Fibroblast of skin of abdomen (primary cell): ENCODE measurements around the gene LITAF.
"Not testable (repeated sequence)": the region's sequence is repeated elsewhere in the genome, so short reads cannot be mapped to it uniquely, and the experiment has no call there.

ENCODE experiments used
- DNase-seq: peaks from one replicate; pipeline ENCODE4 v3.0.0-alpha.2; 2013

Gene LITAF

DNA sequence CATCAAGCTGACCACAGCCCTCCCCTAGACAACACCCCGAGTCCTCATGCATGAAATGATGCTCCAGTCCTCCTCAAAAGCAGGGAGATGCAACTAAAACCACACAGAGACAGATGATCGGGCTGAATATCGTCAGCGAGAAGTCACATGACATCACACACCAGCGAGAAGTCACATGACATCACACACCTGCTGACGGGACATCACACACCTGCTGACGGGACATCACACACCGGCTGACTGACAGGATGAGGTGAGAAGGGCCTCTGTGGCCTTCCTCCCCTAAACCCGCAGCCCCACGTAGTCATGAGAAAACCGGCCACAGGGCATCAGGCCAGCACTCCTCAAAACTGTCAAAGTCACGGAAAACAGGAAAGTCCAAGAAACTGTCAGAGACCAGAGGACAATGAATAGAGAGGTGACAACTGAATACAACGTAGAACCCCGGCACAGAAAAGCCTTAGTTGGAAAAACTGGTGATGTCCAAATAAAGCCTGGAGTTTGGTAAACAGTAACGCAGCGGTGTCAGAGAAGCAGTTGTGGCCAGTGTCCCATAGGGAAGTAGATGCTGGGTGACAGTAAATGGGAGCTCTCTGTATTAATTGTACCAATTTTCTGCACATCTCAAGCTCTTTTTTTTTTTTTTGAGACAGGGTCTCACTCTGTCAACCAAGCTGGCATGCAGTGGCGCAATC, 14.3 kb downstream of the LITAF start:
- no peak for DNase-seq

DNA sequence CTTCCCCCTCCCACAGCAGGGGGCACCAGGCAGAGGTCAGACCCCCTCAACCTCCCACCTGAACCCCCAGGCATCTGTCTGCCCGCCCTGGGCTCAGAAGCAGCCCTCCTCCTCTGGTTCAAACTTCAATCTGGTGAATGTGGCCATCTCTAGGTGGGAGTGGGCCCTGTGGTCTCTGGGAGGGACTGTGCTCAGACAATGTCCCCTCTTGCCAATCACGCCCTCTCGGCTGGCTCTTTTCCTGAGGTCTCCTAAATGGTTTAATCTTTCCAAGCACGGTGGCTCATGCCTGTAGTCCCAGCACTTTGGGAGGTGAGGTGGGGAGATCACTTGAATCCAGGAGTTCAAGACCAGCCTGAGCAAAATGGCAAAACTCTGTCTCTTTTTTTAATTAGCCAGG, 15.2 kb downstream of the LITAF start:
- DNase-seq: no peak

DNA sequence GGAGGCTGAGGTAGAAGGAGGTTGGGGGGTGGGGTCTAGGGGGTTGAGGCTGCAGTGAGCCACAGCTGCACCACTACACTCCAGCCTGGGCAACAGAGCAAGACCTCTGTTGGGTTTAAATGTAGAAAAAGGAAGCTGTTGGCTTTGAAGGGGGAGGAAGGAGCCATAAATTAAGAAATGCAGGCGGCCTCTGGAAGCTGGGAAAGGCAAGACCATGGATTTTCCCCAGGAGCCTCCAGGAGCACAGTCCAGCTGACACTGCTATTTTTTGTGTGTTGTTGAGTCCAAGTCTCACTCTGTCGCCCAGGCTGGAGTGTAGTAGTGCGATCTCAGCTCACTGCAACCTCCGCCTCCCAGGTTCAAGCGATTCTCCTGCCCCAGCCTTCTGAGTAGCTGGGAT, 15.9 kb downstream of the LITAF start:
- DNase-seq: no peak

DNA sequence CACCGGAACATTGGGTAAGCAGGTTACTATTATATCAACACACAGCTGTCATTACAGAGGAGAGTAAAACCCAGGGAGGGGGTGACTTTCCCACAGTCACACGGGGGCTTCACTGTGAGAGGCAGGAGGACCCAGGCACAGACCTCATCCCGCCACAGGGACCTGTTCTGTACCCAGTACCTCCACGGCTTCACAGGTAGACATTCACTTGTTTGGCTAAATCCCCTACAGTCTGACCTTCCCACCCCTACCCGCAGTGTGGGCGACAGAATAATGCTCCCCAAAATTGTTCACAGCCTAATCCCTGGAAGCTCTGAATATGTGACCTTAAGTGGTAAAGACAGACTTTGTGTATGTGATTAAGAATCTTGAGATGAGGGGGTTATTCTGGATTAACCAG, 16.5 kb downstream of the LITAF start:
- DNase-seq: no peak

DNA sequence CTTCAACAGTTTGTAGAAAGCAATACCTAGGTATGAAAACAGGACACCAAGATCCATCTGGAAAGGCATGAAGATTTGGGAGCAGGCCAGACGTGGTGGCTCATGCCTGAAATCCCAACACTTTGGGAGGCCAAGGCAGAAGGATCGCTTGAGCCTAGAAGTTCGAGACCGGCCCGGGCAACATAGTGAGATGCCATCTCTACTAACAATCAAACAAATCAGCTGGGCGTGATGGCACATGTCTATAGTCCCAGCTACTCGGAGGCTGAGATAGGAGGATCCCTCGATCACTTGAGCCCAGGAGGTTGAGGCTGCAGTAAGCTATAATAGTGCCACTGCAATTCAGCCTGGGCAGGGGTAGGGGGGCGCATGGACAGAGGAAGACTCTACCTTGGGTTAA, 20.3 kb downstream of the LITAF start:
- no peak for DNase-seq

DNA sequence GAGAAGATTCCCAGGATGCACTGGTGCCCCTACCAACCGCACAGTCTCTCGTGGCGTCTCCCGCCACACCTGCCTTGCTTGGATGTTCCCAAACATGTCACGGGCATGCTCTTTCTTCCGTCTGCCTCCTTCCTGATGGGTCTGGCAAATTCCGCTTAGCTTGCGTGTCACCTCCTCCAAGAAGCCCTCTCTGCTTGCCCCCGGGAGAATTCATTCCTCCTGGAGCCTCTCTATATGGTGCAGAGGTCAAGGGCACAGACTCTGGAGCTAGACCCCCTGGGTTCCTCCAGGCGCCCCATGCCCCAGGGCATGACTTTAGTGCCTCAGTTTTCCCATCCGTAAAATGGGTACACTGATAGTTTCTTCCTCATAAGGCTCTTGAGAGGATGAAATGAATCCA, 21.1 kb downstream of the LITAF start:
- DNase-seq: no peak

DNA sequence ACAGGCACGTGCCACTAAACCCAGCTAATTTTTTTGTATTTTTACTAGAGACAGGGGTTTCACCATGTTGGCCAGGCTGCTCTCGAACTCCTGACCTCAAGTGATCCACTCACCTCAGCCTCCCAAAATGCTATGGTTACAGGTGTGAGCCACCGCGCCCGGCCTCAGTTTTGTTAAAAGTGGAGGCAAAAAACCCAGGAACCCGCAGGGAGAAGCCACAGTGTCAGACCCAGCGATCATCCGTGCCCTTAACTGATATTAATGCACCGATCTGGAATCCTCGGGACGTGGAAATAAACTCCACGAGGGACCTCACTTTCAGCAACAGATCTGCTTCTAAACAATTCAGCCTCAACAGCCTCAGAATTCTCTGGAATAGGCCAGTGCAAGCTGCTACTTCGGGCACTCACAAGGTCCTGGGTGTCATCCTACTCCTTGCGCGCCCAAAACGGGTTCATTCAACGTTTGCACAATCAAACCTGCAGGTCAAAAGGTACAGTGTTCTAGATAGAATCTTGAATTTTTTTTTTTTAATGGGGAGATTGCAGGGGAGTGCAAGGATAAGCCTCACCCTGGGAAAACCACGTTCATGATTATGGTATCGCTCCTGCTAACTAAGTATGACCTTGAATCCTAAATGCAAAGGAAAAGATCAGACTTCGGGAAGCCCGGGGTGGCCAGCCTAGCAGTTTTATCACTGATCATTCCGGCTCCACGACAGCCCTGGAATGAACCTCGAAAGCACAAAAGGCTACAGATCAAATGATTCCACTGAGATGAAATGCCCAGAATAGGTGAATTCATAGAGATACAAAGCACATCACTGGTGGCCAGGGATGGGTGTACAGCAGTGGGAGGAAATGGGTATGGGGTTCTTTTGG, 22.4 kb downstream of the LITAF start:
- no peak for DNase-seq

DNA sequence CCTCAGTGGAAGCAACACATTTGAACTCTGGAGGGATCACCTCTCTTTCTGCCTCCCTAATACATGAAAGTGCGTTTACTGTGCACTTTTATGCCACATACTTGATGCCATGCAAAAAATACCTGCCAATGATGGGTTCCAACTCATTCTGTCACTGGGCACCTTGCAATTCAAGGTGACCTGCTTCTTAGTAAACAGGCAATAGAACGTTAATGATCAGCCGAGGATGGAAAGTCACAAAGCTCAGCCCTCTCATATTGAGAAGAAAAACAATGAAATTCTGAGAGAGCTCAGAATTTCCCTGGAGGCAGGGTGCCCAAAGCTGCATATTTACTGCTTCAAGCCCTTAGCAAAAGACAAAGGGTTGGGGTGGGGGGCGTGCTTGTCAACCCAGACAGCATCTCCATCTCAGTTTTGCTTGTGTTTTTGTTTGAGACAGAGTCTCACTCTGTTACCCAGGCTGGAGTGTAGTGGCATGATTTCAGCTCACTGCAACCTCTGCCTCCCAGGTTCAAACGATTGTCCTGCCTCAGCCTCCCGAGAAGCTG, 23.2 kb downstream of the LITAF start:
- DNase-seq: no peak

DNA sequence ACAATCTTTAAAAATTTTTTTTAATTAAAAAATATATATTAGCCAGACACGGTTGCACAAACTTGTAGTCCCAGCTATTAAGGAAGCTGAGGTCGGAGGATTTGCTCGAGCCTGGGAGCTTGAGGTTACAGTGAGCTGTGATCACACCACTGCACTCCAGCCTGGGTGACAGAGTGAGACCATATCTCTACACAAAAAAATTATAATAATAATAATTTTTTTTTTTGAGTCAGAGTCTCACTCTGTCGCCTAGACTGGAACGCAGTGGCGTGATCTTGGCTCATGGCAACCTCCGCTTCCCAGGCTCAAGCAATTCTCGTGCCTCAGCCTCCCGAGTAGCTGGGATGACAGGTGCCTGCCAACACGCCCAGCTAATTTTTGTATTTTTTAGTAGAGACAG, 23.8 kb downstream of the LITAF start:
- DNase-seq: no peak

DNA sequence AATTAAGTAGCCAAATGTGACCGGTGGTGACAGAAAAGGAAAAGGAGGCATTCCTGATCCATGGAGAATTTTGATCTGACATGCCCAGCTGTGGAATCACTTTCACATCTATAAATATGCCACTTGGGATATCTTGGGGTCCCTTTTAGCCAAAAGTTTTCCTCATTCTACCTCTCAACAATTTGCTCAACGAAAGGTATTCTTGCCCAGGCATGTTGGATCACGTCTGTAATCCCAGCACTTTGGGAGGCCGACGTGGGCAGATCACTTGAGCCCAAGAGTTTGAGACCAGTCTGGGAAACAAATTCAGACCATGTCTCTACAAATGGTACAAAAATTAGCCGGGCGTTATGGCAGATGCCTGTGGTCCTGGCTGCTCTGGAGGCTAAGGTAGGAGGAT, 24.3 kb downstream of the LITAF start:
- DNase-seq: no peak

DNA sequence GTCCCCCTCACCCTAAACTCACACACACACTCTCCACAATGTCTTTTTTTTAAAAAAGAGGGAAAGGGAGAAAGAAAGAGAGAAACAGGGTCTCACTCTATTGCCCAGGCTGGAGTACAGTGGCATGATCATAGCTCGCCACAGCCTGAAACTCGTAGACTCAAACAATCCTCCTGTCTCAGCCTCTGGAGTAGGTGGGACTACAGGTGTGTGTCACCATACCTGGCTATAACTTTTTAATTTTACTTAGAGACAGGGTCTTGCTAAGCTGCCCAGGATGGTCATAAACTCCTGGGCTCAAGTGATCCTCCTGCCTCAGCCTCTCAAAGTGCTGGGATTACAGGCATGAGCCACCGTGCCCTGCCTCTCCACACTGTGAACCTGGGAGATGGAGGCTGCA, 24.9 kb downstream of the LITAF start:
- DNase-seq: no peak

DNA sequence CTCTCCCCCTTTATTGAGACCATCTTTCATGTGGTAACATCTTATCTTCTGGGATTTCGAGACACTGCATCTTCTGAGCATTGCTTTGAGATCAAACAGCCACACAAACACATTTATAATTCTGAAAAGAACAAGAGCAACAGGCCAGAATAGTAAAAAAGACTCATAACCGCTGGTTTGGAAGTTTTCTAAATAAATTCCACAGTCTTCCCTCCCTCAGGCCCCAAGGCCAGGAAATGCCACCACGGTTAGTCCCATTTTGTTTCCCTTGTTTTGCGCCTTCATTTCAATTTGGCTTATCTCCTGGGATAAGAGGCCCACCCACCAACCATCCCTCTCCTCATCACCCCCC, 25.3 kb downstream of the LITAF start:
- peak; percentile 17 for DNase-seq

DNA sequence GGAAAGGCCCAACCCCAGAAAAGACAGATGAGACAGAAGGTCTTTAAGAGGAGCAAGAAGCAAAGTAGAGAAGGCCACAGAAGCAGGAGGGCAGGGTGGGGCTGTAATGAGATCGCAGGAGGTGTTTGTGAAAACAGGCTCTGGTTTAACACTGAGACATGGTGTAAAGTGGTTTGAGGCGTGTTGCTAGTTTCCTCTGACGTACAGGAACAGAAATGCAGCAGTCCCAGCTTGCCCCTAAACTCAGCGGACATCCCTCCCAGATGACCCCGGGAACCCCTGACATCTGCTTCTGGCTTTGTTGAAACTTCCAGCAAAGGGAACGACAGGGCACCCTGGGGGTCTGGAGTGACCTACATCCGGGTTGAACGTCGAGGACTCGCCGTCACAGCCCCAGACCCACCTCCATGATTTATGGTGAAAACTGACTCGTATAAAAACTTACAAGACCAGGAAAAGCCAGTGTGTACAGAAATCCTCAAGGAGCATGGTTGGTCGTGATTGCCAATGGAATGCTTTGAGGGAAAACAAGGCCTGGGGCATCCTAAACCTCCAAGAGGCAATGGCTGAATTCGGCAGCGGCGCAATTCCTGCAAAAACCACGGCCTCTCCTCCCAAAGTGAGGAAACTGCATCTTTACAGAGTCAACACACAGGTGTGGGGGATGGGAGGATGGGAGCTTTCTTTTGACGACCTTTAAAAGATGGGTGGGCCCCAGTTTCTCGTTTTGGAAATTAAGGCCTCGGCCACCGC, 25.8 kb downstream of the LITAF start:
- peak; percentile 26 for DNase-seq

DNA sequence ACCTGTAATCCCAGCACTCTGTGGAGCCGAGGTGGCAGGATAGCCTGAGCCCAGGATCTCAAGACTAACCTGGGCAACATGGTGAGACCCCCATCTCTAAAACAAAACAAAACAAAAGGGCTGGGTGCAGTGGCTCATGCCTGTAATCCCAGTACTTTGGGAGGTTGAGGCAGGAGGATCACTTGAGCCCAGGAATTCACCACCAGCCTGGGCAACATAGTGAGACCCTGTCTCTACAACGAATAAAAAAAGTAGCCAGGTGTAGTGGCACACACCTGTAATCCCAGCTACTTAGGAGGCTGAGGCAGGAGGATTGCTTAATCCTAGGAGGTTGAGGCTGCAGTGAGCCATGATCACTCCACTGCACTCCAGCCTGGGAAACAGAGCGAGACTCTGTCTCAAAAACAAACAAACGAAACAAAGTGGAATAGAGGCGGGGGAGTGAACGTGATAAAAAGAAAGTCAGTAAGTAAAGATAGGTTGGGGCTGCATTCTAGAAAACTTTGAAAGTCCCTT, 28.4 kb downstream of the LITAF start:
- DNase-seq: not testable (repeated sequence)

DNA sequence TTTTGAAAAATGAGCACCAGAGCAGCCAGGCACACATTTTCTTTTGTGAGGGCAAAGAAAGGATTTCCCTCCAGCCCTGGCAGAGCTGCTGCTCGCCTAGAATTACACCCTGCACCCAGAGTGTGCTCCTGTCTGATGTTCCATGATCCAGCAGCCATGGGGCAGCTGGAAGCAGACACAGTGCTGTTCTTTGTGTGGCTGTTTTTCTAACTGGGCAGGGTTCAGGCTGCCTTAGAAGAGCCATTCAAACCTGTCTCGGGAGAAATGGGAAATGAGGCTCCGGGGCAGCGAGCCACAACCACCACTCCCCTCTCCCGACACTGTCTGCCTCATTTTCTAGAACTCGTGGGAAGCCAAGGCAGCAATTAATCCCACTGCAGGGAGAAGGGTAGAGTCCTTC, 28.9 kb downstream of the LITAF start:
- DNase-seq: no peak

DNA sequence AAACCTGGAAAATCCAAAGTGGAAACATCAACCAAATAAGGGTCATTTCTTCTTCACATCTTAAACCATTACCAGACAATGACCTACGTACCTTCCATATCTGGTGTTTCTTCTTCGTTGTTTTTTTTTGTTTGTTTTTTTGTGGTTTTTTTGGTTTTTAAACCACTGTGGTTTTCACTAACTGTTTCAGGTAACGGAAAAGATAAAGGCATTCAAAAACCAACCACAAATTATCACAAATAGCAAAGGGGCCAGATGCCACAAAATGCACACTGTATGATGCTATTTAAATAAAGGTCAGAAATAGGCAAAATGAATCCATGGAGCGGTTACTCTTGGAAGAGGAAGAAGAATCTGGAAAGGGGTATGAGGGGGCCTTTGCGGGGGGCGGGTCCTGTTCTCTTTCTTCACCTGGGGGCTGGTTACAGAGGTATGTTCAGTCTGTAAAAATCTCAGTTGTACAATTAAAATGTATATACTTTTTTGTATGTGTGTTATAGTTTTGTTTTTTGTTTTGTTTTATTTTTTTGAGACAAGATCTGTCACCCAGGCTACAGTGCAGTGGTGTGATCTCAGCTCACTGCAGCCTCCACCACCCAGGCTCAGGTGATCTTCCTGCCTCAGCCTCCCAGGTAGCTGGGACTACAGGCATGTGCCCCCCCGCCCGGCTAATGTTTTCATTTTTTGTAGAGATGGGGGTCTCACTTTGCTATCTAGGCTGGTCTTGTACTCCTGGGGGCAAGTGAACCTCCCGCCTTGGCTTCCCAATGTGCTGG, 29.6 kb downstream of the LITAF start:
- no peak for DNase-seq

DNA sequence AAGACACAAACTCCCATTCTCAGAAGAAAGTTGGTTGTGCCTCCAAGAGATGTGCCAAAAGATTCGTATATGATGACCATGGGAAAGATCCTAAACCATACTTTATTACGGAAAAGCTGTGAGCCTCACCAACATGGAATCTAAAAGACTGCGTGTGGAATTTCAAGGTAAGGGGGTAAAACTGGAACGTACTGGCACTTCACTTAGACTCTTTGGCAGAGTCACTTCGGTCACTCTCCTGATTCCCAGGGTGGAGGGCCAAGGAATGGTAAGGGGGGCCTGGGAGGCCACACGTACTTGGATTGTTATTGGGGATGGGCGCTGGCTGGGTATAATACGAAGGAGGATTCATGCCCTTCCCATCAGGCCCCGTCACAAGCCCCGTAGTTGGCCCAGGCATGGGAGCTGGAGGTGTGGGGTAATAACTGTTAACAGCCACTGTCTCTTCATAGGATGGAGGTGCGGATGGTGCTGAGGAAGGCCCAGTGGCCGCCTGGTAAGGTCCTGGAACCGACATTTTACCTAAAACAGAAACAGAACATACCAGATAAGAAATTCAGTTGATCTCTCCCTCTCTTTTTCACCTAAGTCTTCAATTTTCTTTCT, 30.4 kb downstream of the LITAF start:
- DNase-seq: no peak

DNA sequence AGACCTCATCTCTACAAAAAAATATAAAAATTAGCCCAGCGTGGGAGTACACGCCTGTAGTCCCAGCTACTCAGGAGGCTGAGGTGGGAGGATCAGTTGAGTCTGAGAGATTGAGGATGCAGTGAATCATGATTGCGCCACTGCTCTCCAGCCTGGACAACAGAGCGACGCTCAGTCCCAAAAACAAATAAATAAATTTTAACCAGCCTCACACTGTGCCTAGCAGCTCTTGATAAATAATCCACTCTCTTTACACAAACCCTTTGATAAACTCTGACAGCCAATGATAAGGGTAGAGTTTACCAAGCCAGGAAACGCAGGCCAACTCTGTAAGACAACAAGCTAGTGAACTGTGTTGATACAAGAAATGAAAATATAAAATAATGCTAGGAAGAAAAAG, 32.7 kb downstream of the LITAF start:
- no peak for DNase-seq

DNA sequence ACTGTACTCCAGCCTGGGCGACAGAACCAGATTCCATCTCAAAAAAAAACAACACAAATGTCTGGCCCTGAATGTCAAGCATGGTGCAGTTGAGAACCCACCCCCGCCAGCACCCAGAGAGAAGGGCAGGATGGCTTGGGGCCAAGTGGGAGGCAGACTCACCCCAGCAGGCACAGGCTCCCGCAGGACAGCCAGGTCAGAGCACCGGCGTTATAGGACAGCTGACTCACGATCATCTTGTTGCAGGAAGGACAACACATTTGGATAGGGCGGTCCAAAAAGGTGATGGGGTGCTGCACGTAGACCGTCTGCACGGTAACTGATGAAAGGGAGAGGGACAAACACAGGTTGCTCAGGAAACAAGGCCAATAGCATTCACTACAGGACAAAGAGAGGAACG, 33.3 kb downstream of the LITAF start:
- DNase-seq: no peak

DNA sequence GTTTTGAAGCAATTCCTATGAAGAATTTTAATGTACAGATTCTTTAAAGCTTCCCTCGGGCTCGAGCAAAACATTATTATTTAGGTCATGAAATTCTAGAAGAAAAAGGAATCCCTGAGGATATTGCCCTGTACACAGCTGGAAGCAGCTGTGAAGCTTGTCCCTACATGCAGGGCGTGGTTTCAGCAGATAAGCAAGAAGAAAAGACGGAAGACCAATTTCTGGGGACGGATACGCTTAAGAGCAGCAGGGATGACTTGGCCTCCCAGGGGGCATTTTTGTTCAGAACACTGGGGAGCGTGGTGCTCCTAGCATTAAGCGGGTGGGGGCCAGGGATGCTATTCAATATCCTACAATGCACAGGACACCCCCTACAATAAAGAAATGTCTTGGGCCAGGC, 34.3 kb downstream of the LITAF start:
- DNase-seq: no peak

DNA sequence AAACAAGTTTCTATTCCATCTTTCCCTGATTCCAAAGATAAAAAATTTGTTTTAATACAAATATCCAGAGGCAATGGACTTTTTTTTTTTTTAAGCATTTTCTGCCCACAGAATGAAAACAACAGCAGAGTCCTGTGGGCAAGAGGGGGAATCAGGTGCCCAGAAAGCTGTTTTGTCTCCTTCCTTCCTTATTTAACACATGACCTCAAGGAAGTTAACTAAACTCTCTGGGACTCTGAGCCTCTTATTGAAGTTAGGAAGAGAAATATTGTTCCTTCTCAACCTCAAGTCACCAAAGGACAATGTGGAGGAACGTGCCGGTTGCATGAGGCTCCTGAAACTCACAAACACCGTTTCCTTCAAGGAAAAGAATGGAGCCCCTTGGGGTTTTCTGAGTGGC, 34.9 kb downstream of the LITAF start:
- no peak for DNase-seq
